ENCODE results near the gene IGLL1.
"Not testable (repeated sequence)": the region's sequence is repeated elsewhere in the genome, so short reads cannot be mapped to it uniquely, and the experiment has no call there.

IGLL1 gene

DNA sequence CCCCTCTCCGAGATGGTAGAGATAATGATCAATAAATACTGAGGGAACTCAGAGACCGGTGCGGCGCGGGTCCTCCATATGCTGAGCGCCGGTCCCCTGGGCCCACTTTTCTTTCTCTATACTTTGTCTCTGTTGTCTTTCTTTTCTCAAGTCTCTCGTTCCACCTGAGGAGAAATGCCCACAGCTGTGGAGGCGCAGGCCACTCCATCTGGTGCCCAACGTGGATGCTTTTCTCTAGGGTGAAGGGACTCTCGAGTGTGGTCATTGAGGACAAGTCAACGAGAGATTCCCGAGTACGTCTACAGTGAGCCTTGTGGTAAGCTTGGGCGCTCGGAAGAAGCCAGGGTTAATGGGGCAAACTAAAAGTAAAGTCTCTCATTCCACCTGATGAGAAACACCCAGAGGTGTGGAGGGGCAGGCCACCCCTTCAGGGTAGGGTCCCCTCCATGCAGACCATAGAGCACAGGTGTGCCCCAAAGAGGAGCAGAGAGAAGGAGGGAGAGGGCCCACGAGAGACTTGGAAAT is 43.2 kb downstream of the IGLL1 start:
- Histone ChIP-seq H3K79me2 (ENCODE audit: low read length) (no peaks in the 10 kb centered on the region), H2AFZ (ENCODE audit: low read length) (no peak overlapping the region), H4K20me1 (ENCODE audit: insufficient read depth, low read length) (no peaks in the 10 kb centered on the region), H3K9me3 (replicated peaks; ENCODE audit: insufficient read depth, low read length) (no peaks in the 10 kb centered on the region), H3K27me3 (replicated peaks; ENCODE audit: insufficient read depth, low read length) (peaks cover 28% of the 10 kb centered on the region), H3K4me2 (ENCODE audit: low read depth, low read length) (no peak overlapping the region), H3K27ac (ENCODE audit: low read length) (no peak overlapping the region), H3K9me2 (replicated peaks; ENCODE audit: insufficient read depth, low read length) (no peaks in the 10 kb centered on the region), H3K36me3 (replicated peaks; ENCODE audit: insufficient read depth, low read length) (no peaks in the 10 kb centered on the region), H3F3A (ENCODE audit: insufficient read depth, low read length) (no peaks in the 10 kb centered on the region), H3K4me3 (ENCODE audit: low read length) (no peak overlapping the region), H3K4me1 (ENCODE audit: low read length) (no peaks in the 10 kb centered on the region), H3K9ac (ENCODE audit: low read length) (no peak overlapping the region)
- TF ChIP-seq, protein P1, sequence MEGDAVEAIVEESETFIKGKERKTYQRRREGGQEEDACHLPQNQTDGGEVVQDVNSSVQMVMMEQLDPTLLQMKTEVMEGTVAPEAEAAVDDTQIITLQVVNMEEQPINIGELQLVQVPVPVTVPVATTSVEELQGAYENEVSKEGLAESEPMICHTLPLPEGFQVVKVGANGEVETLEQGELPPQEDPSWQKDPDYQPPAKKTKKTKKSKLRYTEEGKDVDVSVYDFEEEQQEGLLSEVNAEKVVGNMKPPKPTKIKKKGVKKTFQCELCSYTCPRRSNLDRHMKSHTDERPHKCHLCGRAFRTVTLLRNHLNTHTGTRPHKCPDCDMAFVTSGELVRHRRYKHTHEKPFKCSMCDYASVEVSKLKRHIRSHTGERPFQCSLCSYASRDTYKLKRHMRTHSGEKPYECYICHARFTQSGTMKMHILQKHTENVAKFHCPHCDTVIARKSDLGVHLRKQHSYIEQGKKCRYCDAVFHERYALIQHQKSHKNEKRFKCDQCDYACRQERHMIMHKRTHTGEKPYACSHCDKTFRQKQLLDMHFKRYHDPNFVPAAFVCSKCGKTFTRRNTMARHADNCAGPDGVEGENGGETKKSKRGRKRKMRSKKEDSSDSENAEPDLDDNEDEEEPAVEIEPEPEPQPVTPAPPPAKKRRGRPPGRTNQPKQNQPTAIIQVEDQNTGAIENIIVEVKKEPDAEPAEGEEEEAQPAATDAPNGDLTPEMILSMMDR (IDR thresholded peaks at IDR 0.05; ENCODE audit: low read length), result no peak
- no peak for TF ChIP-seq EZH2 (optimal IDR thresholded peaks at IDR 0.05; ENCODE audit: low read depth, low read length)
- TF ChIP-seq EZH2phosphoT487 (IDR thresholded peaks at IDR 0.05; ENCODE audit: low read length), result no peak
- no peak for DNase-seq

DNA sequence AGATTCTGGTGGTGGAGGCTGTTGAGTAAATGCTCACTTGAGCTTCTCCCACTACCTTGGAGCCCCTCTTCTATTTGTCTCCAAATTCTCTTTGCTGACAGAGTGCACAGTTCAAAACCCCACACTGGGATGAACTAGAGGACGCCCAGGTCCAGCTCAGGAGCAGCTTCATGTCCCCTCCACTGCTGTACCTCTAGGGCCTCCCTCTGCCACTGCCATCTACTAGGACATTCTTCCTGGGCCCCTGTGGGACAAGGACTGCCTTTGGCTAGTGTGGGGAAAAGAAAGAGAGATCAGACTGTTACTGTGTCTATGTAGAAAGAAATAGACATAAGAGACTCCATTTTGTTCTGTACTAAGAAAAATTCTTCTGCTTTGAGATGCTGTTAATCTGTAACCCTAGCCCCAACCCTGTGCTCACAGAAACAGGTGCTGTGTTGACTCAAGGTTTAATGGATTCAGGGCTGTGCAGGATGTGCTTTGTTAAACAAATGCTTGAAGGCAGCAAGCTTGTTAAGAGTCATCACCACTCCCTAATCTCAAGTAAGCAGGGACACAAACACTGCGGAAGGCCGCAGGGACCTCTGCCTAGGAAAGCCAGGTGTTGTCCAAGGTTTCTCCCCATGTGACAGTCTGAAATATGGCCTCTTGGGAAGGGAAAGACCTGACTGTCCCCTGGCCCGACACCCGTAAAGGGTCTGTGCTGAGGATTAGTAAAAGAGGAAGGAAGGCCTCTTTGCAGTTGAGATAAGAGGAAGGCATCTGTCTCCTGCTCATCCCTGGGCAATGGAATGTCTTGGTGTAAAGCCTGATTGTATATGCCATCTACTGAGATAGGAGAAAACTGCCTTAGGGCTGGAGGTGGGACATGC is 44.1 kb downstream of the IGLL1 start:
- not testable (repeated sequence) for H3K9ac ChIP-seq (ENCODE audit: low read length); H3K9me2 ChIP-seq (replicated peaks; ENCODE audit: insufficient read depth, low read length); H2AFZ ChIP-seq (ENCODE audit: low read length); H3F3A ChIP-seq (ENCODE audit: insufficient read depth, low read length); H3K36me3 ChIP-seq (replicated peaks; ENCODE audit: insufficient read depth, low read length); DNase-seq; H3K4me3 ChIP-seq (ENCODE audit: low read length); H3K27ac ChIP-seq (ENCODE audit: low read length); H4K20me1 ChIP-seq (ENCODE audit: insufficient read depth, low read length); H3K79me2 ChIP-seq (ENCODE audit: low read length); H3K9me3 ChIP-seq (replicated peaks; ENCODE audit: insufficient read depth, low read length); H3K4me2 ChIP-seq (ENCODE audit: low read depth, low read length); H3K4me1 ChIP-seq (ENCODE audit: low read length)
- H3K27me3 ChIP-seq (replicated peaks; ENCODE audit: insufficient read depth, low read length), result peaks cover 36% of the 10 kb centered on the region

DNA sequence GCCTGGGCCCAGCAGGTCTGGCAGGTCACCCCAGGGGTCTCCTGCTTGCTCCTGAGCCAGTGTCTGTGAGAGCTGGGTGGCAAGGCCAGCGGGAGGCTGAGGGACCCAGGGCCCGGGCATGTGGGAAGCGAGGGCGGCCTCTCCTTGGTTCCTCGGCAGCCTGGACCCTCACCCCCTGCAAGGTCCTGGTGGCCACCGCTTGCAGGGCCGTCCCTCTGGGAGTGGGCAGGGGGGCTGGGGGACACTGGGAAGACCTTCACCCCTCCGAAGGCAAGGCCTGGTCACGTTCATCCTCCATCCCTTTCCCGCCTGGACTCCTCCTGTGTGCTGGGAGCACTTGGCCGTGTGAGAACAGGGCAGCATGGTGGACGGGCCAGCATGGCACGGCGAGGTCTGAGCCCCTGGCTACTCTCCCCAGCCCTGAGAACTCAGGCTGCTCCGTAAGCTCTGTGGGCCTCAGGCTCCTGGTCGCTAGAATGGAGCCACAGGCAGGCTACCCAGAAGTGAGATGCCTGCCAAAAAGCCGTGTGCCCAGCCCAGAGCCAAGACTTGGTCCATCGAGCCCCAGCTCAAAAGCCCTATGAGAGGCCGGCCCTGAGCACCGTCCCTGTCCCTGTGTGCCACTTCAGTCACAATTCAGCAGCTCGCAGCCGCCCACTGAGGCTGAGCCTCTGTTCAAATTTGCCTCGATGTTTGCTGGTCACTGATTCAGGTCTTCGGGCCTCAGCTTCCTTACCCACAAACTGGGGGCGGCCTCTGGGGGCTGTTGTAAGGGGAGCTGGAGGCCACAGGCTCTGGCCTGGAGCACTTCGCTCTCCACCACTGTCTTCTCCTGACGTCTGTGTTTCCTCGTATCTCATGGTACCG is 45.0 kb downstream of the IGLL1 start:
- Histone ChIP-seq H3F3A (ENCODE audit: insufficient read depth, low read length) (no peaks in the 10 kb centered on the region), H3K4me3 (ENCODE audit: low read length) (no peak overlapping the region), H3K9ac (ENCODE audit: low read length) (no peak overlapping the region), H3K4me1 (ENCODE audit: low read length) (no peaks in the 10 kb centered on the region), H3K9me3 (replicated peaks; ENCODE audit: insufficient read depth, low read length) (no peaks in the 10 kb centered on the region), H3K4me2 (ENCODE audit: low read depth, low read length) (no peak overlapping the region), H4K20me1 (ENCODE audit: insufficient read depth, low read length) (no peaks in the 10 kb centered on the region), H3K27ac (ENCODE audit: low read length) (no peak overlapping the region), H2AFZ (ENCODE audit: low read length) (no peak overlapping the region), H3K27me3 (replicated peaks; ENCODE audit: insufficient read depth, low read length) (peaks cover 46% of the 10 kb centered on the region), H3K36me3 (replicated peaks; ENCODE audit: insufficient read depth, low read length) (no peaks in the 10 kb centered on the region), H3K79me2 (ENCODE audit: low read length) (no peaks in the 10 kb centered on the region), H3K9me2 (replicated peaks; ENCODE audit: insufficient read depth, low read length) (no peaks in the 10 kb centered on the region)
- DNase-seq, result no peak
- TF ChIP-seq, protein P1 (IDR thresholded peaks at IDR 0.05; ENCODE audit: low read length), result no peak
- TF ChIP-seq EZH2phosphoT487 (IDR thresholded peaks at IDR 0.05; ENCODE audit: low read length) (no peak), EZH2 (optimal IDR thresholded peaks at IDR 0.05; ENCODE audit: low read depth, low read length) (no peak)
